ENCODE results near the gene NINJ1.

NINJ1 gene

DNA sequence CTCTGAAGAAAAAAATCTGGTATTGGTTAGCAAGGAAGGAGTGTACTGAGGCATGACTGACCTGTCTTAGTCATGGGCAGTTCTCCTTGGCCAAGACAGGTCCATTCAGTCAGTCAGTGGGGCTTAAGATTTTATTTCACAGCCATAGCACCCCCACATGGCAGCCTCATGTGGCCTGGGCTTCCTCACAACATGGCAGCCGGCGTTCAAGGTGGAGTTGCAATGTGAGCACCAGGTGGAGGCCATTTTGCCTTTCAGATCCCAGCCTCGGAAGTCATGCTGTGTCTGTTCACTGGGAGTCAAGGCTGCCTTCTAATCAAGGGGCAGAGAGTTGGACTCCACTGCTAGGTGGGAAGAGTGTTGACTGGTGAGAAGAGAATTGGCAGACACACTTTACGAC, 48.4 kb downstream of the NINJ1 start:
- Histone ChIP-seq H3K27ac (no peak overlapping the region), H3K4me3 (ENCODE audit: low read depth, low read length) (no peak overlapping the region), H3K27me3 (ENCODE audit: insufficient read depth, low read depth, severe bottlenecking) (no peaks in the 10 kb centered on the region), H3K9me3 (ENCODE audit: severe bottlenecking) (peaks cover 2% of the 10 kb centered on the region), H3K36me3 (no peaks in the 10 kb centered on the region)
- DNase-seq, result no peak
- TF ChIP-seq, protein P1, sequence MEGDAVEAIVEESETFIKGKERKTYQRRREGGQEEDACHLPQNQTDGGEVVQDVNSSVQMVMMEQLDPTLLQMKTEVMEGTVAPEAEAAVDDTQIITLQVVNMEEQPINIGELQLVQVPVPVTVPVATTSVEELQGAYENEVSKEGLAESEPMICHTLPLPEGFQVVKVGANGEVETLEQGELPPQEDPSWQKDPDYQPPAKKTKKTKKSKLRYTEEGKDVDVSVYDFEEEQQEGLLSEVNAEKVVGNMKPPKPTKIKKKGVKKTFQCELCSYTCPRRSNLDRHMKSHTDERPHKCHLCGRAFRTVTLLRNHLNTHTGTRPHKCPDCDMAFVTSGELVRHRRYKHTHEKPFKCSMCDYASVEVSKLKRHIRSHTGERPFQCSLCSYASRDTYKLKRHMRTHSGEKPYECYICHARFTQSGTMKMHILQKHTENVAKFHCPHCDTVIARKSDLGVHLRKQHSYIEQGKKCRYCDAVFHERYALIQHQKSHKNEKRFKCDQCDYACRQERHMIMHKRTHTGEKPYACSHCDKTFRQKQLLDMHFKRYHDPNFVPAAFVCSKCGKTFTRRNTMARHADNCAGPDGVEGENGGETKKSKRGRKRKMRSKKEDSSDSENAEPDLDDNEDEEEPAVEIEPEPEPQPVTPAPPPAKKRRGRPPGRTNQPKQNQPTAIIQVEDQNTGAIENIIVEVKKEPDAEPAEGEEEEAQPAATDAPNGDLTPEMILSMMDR (IDR thresholded peaks at IDR 0.05; ENCODE audit: low read depth, low read length), result no peak

DNA sequence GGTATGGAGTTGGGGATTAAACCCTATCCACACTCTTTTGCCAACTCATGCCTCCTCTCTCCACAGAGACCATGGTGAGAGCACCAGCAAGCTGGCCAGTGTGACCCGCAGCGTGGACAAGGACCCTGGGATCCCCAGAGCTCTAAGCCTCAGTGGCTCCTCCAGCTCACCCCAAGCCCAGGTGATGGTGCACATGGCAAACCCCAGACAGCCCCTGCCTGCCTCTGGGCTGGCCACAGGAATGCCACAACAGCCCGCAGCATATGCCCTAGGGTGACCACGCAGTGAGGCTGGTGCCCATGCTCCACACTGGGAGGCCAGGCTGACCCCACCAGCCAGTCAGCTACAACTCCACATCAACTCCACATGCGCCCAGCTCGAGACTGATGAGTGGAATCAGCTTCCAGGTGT, 49.6 kb downstream of the NINJ1 start:
- DNase-seq, result no peak
- Histone ChIP-seq H3K4me3 (ENCODE audit: low read depth, low read length) (no peak overlapping the region), H3K27me3 (ENCODE audit: insufficient read depth, low read depth, severe bottlenecking) (no peaks in the 10 kb centered on the region), H3K36me3 (no peaks in the 10 kb centered on the region), H3K27ac (no peak overlapping the region), H3K9me3 (ENCODE audit: severe bottlenecking) (peaks cover 2% of the 10 kb centered on the region)
- TF ChIP-seq, protein P1 (IDR thresholded peaks at IDR 0.05; ENCODE audit: low read depth, low read length), result no peak

DNA sequence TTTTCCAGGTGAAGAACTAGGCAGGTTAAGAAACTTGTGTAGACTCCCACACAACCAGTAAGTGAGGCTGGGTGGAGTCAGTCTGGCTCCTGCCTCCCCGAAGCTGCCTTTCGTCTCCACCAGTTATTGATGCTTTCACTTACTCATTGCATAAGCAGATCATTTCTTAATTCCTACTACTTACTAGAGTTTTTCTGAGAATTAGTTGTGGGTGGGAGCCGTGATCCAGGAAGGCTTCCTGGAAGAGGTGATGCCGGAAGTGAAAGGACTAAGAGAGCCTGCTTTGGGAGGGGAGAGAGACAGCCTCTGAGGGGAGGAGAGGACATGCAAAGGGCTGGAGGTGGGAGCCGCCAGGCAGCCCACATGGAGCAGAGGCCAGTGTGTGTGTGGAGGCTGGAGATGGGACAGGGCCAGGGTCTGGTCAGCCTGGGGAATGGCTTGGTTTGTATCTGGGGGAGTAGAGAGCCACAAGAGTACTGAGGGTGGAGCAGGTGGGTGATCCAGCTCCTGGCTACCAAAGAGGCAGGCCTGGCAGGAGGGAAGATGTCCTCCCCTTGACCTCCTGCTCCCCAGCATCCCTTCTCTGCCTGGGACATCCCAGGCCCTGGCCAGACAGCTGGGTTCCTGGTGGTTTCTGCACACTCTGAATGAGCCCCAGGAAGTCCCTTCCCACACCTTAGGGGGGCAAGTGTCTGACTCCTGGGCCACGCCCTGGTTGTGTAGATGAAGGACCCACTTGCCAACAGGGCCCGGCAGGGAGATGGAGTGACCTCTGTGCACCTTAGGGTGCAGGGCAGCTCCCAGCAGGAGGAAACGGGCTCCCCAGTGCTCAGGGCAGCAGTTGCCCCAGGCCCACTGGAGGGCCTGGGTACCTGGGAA, 50.2 kb downstream of the NINJ1 start:
- no peak overlapping the region for H3K27ac ChIP-seq
- DNase-seq, result no peak
- H3K4me3 ChIP-seq (ENCODE audit: low read depth, low read length), result no peak overlapping the region
- no peaks in the 10 kb centered on the region for H3K36me3 ChIP-seq
- H3K27me3 ChIP-seq (ENCODE audit: insufficient read depth, low read depth, severe bottlenecking), result no peaks in the 10 kb centered on the region
- peaks cover 2% of the 10 kb centered on the region for H3K9me3 ChIP-seq (ENCODE audit: severe bottlenecking)
- TF ChIP-seq, protein P1 (IDR thresholded peaks at IDR 0.05; ENCODE audit: low read depth, low read length), result no peak

- no peaks in the 10 kb centered on the region for H3K27me3 ChIP-seq (ENCODE audit: insufficient read depth, low read depth, severe bottlenecking)
- H3K9me3 ChIP-seq (ENCODE audit: severe bottlenecking), result peaks cover 2% of the 10 kb centered on the region
- H3K36me3 ChIP-seq, result no peaks in the 10 kb centered on the region
- no peak overlapping the region for H3K27ac ChIP-seq
- TF ChIP-seq, protein P1 (IDR thresholded peaks at IDR 0.05; ENCODE audit: low read depth, low read length), result no peak
- DNase-seq, result no peak
- H3K4me3 ChIP-seq (ENCODE audit: low read depth, low read length), result no peak overlapping the region
Measured at GRCh38 chr9:93082841-93083411, 51.1 kb downstream of the NINJ1 start.

GRCh38 chr9:93081931-93082330, 52.1 kb downstream of the NINJ1 start:
- no peak overlapping the region for H3K4me3 ChIP-seq (ENCODE audit: low read depth, low read length)
- no peaks in the 10 kb centered on the region for H3K36me3 ChIP-seq
- no peaks in the 10 kb centered on the region for H3K27me3 ChIP-seq (ENCODE audit: insufficient read depth, low read depth, severe bottlenecking)
- H3K9me3 ChIP-seq (ENCODE audit: severe bottlenecking), result peaks cover 2% of the 10 kb centered on the region
- no peak for DNase-seq
- no peak overlapping the region for H3K27ac ChIP-seq
- TF ChIP-seq, protein P1 (IDR thresholded peaks at IDR 0.05; ENCODE audit: low read depth, low read length), result no peak
